GM18517 (cell line): ENCODE results near the gene PDPK1.
"Not testable (repeated sequence)": the region's sequence is repeated elsewhere in the genome, so short reads cannot be mapped to it uniquely, and the experiment has no call there.

Experiments used
- ATAC-seq: cut with Tn5 transposase; IDR thresholded peaks from one replicate; pipeline ENCODE4 v1.9.1; 2021; ENCODE audit warnings: mild to moderate bottlenecking, moderate library complexity; ENCODE audit not compliant: unreplicated experiment

Gene PDPK1

DNA sequence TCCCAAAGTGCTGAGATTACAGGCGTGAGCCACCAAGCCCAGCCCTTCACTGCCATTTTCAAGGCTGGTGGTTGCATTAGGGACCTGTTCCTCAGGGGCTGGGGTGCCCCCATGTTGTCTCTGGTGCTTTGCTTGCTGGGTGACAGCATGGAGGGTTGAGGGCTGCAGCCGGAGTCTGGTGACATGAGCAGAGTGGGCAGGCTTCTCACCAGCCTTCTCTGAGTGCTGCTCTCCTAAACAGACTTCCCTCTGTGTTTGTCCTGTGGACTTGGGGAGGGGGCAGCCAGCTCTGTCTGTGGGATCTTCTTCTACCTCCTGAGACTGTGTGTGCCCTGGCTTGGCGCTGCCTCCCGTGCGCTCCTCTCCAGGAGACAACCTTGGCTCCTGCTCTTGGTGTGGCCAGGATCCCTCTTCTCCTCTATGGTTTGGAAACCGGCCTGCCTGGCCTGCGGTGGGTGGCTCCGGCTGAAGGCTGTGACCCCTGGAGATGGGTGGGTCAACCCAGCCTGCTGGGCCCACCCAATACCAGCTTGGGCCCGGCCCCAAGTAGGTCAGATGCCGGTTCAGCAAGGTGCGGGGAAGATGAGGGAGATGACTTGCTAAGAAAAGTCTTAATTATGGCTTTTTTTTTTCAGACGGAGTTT lies 72.1 kb downstream of the PDPK1 start:
- no peak for ATAC-seq

DNA sequence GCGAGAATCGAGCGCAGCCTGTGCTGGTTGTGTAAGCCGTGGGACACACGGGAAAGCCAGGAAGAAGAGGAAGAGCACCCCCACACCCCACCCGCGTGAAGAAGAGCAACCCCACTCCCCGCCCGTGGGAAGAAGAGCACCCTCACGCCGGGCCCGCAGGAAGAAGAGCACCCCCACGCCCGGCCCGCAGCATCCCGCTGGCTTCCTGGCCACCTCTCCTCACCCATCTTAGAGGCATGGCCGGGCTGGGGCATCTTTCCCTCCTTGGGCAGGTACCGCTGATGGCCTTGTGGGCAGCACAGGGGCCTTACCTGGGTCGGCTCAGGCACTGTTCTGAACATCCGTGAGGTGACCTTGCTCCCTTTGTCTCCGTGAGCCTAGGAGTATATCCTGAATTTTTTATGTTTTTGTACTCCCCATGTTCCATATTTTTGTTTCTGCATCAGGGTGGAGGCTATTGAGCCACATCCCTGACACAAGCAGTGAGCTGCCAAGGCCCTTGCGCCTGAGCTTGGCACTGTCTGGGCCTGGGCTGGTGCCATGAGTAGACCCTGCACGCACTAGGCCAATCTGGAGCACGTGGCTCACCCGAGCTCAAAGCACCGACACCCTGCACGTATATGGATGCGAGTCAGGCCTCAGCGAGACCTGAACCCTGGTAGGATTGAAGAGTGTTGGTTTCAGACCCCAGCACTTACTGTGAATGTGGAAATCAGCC lies 73.1 kb downstream of the PDPK1 start:
- no peak for ATAC-seq

GRCh38 chr16:2611499-2611862 lies 73.7 kb downstream of the PDPK1 start:
- ATAC-seq = no peak

DNA sequence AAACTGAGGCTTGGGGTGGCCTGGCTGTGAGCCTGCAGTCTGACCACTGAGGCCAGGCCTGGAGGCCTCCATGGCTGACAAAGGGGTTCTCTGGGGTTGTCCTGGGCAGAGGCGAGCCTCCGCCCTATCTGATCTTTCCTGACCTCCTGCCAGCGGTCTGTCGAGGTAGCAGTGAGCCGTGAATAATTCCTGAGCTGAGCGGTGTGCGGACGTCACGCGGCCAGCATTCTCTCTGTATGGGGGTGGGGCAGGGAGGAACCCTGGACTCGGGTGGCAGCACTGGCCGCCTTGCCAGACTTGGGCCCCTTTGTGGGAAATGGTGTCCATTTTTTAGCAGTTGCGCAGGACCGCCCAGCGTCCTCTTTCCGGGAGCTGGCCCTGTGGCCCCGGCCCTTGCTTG lies 74.1 kb downstream of the PDPK1 start:
- not testable (repeated sequence) for ATAC-seq

GRCh38 chr16:2613251-2613650 lies 75.4 kb downstream of the PDPK1 start:
- not testable (repeated sequence) for ATAC-seq

DNA sequence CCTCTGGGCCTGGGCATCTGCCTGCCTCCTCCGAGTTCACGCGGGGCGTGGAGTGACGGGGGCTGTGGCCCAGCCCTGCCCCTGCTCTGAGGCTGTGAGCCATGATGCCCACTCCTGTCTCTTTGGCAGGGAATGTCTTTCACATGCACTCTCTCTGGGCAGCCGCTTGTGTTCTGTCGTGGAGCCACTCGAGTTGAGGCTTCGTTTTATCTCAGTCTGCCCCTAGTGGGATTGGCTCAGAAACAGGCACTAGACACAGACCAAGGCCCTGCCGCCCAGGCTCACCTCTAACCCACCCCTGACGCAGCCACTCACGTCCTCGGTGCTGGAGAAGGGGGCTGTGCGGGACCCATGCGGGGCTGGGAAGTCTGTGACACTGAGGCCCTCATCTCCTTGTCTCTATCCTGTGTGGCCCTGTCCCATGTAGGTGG lies 77.0 kb downstream of the PDPK1 start:
- no peak for ATAC-seq

DNA sequence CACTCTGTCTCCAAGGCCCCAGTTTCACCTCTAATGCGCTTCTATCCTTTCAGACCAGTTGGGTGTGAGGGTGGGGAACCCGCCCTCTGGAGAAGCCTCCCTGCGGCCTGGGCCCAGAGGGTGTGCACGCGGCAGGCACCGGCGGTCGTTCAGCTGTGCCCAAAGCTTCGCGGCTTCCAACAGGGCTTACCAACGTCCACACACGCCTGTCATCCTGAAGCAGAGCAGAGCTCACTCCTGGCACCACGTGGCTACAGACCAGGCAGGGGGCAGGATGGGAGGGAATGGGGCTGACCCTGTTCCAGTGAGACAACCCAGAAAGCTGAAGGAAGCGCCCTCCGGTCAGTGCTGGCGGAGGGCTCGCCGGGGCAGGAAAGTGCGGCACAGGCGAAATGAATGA lies 81.1 kb downstream of the PDPK1 start:
- ATAC-seq = not testable (repeated sequence)

GRCh38 chr16:2619628-2620027 lies 81.8 kb downstream of the PDPK1 start:
- ATAC-seq = not testable (repeated sequence)

DNA sequence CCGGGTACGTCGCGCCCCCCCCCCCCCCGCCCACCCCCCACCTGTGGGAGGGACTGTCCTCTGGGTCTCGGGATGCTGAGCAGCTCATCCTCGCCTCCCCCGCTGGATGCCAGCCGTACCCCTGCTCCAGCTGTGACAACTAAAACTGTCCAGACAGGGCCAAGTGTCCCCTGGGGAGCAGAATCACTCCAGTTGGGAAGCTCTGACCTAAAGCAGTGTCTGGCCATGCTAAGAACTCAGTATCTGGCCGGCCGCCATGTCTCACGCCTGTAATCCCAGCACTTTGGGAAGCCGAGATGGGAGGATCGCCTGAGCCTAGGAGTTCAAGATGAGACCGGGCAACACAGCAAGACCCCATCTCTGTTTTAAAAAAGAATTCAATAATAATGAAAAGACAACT lies 83.0 kb downstream of the PDPK1 start:
- not testable (repeated sequence) for ATAC-seq

DNA sequence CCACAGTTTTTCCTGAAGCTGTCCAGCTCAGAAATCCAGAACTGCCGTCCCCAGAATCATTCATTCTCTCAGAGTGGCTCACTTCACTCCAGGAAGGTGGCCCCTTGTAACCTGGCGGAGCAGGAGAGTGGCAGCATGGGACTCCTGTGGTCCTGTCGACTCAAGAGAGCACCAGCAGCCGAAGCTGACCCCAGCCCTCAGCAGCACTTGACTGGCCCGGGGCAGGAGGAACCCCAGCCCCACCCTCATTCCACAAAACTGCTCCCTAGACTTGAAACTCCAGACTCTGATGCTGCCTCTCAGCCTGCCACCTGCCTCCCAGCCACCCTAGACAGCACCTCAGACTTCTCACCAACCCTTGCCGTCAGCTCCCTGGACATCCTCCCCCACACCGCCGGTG lies 83.6 kb downstream of the PDPK1 start:
- ATAC-seq = not testable (repeated sequence)

- not testable (repeated sequence) for ATAC-seq
Measured at GRCh38 chr16:2627075-2627474, 89.3 kb downstream of the PDPK1 start.

DNA sequence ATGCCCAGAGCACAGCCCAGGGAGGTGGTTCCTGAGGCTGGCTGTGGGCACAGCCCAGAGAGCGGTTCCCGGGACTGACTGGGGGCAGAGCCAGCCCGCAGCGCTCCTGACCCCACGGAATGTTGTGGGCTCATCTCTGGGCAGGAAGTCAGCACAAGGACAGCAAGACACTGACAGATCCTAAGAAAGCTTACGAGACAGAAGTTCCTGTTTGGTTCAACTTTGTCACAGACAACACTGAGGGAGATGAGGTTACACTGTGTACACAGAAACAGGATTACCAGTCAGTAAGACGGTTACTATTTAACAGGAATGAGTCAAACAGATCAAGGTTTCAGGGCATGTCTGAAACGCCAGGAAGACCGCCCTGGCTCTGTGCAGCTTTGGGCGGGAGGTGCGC lies 93.4 kb downstream of the PDPK1 start:
- ATAC-seq = not testable (repeated sequence)

DNA sequence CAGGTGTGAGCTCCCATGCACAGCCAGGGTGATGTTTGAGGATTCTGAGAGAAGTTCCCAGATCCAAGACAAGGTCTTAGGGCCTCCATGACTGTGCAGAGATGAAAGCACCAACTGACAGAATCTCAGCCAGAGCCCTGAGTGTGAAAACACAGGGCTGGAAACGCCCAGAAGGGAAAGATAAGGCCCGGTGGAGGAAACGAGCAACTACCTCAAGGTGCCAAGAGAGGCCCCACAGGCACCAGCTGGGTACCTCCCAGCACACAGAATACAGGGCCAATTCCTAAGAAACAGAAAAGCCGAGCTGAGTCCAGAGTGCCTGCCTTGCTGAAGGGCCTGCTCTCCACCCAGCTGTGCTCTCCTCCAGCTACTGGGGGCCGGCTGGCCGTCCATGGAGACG lies 94.5 kb downstream of the PDPK1 start:
- not testable (repeated sequence) for ATAC-seq

- not testable (repeated sequence) for ATAC-seq
Measured at GRCh38 chr16:2639071-2639721, 101.4 kb downstream of the PDPK1 start.

GRCh38 chr16:2639722-2640072 lies 101.9 kb downstream of the PDPK1 start:
- ATAC-seq = not testable (repeated sequence)

GRCh38 chr16:2642561-2642960 lies 104.7 kb downstream of the PDPK1 start:
- ATAC-seq = not testable (repeated sequence)

GRCh38 chr16:2644754-2645453 lies 107.1 kb downstream of the PDPK1 start:
- ATAC-seq = not testable (repeated sequence)

DNA sequence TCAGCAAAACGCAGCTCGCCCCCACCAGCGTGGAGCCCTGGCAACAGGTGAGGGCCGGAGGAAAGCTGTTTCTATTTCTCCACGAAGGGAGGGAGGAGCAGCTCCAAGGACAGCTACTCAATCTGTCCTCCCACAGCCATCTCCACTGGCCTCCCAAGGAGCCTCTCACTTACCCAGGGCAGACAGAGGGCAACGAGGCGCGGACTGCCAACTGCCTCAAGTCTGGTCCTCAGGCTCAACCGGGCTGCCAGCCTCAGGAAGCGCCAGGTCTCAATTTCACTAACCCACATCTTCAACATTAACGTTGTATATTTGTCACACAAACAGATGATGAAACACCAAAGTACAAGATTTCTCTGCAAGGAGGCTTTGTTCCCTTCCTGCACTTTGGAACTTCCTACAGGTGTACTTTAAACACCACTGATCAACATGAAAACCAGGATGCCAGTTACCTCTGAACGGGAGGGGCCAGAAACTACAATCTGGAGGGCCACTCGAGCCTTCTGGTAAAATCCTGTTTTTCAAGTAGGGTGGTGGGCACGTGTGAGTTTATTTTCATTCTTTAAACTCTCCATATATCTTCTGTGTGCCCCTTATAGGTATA lies 113.5 kb downstream of the PDPK1 start:
- ATAC-seq = not testable (repeated sequence)
